Measurements from ENCODE around the gene JAK1. TPM values are rescaled to one million over a fixed set of nuclear protein-coding genes. Genes with fewer than 3 reads are reported as not detected.

JAK1 gene
- total and polyA plus RNA-seq, 2 experiments from 2014 or later = 8.0 to 19.5 TPM

DNA sequence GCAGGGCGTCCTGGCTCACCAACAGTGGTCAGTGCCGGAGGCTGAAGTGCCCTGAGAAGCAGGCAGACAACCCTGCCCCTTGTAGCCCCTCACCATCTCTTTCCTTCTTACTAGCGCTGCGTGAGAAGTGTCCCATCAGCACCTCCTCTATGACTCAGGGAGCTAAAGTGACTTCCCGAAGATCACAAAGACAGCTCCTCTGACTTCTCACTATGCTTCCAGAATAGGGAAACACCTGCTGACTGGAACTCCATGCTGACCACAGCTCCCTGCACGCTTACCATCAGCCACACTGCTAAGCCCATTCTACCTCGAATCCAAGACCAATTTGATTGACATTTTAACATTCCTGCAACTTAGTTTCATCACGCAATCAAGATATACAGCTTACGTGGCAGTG, 92.8 kb downstream of the JAK1 start (continued):
- TF ChIP-seq EZH2 (IDR thresholded peaks at IDR 0.05; ENCODE audit: low read depth, unreplicated experiment) = no peak
- no peak for TF ChIP-seq JUNB (IDR thresholded peaks at IDR 0.05; ENCODE audit: unreplicated experiment)
- no peak for TF ChIP-seq ZNF331 (CRISPR knock-in tag; IDR thresholded peaks at IDR 0.05; ENCODE audit: low read depth)
- TF ChIP-seq STAT1 (IDR thresholded peaks at IDR 0.05; ENCODE audit: unreplicated experiment) = no peak
- no peak for TF ChIP-seq EZH2phosphoT487 (IDR thresholded peaks at IDR 0.05; ENCODE audit: unreplicated experiment)
- no peak for TF ChIP-seq POLR2AphosphoS5 (IDR thresholded peaks at IDR 0.05; ENCODE audit: low read depth)
- no peak for TF ChIP-seq CREB1 (CRISPR knock-in tag; IDR thresholded peaks at IDR 0.05; ENCODE audit: low read depth)

DNA sequence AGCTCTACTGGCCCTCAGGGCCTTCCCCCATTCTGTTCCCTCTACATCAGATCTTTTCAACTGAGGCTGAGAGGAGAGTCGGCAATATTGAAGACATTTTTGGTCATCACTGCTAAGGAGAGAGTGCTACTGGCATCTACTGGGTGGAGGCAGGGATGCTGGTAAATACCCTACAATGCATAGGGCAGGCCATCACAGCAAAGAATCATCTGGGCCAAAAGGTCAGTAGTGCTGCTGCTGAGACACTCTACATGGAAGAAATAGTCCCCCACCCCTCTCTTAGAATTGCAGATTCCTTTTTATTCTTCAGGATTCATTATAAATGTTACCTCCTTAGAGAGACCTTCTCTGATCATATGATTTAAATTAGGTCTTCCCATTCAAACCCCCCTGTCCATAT, 94.3 kb downstream of the JAK1 start:
- no peak overlapping the region for H2AFZ ChIP-seq
- peaks cover 5% of the 10 kb centered on the region; the same call in 1 of the 2 replicates for H4K20me1 ChIP-seq (replicated peaks; ENCODE audit: insufficient read depth)
- H3F3A ChIP-seq (replicated peaks; ENCODE audit: low read depth) = no peaks in the 10 kb centered on the region
- H3K36me3 ChIP-seq (ENCODE audit: insufficient read depth) = no peaks in the 10 kb centered on the region
- no peak for ATAC-seq
- no peak overlapping the region for H3K4me2 ChIP-seq
- H3K4me1 Mint-ChIP-seq = peaks cover 2% of the 10 kb centered on the region
- TF ChIP-seq JUNB (IDR thresholded peaks at IDR 0.05; ENCODE audit: unreplicated experiment) (no peak), EZH2 (IDR thresholded peaks at IDR 0.05; ENCODE audit: low read depth, unreplicated experiment) (no peak), POLR2AphosphoS5 (IDR thresholded peaks at IDR 0.05; ENCODE audit: low read depth) (no peak), ZNF331 (CRISPR knock-in tag; IDR thresholded peaks at IDR 0.05; ENCODE audit: low read depth) (no peak), NANOG (IDR thresholded peaks at IDR 0.05; ENCODE audit: borderline replicate concordance) (no peak), CREB1 (CRISPR knock-in tag; IDR thresholded peaks at IDR 0.05; ENCODE audit: low read depth) (no peak), EZH2phosphoT487 (IDR thresholded peaks at IDR 0.05; ENCODE audit: unreplicated experiment) (no peak)
- TF ChIP-seq, protein P1, sequence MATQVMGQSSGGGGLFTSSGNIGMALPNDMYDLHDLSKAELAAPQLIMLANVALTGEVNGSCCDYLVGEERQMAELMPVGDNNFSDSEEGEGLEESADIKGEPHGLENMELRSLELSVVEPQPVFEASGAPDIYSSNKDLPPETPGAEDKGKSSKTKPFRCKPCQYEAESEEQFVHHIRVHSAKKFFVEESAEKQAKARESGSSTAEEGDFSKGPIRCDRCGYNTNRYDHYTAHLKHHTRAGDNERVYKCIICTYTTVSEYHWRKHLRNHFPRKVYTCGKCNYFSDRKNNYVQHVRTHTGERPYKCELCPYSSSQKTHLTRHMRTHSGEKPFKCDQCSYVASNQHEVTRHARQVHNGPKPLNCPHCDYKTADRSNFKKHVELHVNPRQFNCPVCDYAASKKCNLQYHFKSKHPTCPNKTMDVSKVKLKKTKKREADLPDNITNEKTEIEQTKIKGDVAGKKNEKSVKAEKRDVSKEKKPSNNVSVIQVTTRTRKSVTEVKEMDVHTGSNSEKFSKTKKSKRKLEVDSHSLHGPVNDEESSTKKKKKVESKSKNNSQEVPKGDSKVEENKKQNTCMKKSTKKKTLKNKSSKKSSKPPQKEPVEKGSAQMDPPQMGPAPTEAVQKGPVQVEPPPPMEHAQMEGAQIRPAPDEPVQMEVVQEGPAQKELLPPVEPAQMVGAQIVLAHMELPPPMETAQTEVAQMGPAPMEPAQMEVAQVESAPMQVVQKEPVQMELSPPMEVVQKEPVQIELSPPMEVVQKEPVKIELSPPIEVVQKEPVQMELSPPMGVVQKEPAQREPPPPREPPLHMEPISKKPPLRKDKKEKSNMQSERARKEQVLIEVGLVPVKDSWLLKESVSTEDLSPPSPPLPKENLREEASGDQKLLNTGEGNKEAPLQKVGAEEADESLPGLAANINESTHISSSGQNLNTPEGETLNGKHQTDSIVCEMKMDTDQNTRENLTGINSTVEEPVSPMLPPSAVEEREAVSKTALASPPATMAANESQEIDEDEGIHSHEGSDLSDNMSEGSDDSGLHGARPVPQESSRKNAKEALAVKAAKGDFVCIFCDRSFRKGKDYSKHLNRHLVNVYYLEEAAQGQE (IDR thresholded peaks at IDR 0.05; ENCODE audit: unreplicated experiment) = no peak
- TF ChIP-seq, protein P2, sequence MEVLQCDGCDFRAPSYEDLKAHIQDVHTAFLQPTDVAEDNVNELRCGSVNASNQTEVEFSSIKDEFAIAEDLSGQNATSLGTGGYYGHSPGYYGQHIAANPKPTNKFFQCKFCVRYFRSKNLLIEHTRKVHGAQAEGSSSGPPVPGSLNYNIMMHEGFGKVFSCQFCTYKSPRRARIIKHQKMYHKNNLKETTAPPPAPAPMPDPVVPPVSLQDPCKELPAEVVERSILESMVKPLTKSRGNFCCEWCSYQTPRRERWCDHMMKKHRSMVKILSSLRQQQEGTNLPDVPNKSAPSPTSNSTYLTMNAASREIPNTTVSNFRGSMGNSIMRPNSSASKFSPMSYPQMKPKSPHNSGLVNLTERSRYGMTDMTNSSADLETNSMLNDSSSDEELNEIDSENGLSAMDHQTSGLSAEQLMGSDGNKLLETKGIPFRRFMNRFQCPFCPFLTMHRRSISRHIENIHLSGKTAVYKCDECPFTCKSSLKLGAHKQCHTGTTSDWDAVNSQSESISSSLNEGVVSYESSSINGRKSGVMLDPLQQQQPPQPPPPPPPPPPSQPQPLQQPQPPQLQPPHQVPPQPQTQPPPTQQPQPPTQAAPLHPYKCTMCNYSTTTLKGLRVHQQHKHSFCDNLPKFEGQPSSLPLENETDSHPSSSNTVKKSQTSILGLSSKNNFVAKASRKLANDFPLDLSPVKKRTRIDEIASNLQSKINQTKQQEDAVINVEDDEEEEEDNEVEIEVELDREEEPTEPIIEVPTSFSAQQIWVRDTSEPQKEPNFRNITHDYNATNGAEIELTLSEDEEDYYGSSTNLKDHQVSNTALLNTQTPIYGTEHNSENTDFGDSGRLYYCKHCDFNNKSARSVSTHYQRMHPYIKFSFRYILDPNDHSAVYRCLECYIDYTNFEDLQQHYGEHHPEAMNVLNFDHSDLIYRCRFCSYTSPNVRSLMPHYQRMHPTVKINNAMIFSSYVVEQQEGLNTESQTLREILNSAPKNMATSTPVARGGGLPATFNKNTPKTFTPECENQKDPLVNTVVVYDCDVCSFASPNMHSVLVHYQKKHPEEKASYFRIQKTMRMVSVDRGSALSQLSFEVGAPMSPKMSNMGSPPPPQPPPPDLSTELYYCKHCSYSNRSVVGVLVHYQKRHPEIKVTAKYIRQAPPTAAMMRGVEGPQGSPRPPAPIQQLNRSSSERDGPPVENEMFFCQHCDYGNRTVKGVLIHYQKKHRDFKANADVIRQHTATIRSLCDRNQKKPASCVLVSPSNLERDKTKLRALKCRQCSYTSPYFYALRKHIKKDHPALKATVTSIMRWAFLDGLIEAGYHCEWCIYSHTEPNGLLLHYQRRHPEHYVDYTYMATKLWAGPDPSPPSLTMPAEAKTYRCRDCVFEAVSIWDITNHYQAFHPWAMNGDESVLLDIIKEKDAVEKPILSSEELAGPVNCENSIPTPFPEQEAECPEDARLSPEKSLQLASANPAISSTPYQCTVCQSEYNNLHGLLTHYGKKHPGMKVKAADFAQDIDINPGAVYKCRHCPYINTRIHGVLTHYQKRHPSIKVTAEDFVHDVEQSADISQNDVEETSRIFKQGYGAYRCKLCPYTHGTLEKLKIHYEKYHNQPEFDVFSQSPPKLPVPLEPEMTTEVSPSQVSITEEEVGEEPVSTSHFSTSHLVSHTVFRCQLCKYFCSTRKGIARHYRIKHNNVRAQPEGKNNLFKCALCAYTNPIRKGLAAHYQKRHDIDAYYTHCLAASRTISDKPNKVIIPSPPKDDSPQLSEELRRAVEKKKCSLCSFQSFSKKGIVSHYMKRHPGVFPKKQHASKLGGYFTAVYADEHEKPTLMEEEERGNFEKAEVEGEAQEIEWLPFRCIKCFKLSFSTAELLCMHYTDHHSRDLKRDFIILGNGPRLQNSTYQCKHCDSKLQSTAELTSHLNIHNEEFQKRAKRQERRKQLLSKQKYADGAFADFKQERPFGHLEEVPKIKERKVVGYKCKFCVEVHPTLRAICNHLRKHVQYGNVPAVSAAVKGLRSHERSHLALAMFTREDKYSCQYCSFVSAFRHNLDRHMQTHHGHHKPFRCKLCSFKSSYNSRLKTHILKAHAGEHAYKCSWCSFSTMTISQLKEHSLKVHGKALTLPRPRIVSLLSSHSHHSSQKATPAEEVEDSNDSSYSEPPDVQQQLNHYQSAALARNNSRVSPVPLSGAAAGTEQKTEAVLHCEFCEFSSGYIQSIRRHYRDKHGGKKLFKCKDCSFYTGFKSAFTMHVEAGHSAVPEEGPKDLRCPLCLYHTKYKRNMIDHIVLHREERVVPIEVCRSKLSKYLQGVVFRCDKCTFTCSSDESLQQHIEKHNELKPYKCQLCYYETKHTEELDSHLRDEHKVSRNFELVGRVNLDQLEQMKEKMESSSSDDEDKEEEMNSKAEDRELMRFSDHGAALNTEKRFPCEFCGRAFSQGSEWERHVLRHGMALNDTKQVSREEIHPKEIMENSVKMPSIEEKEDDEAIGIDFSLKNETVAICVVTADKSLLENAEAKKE (CRISPR knock-in tag; IDR thresholded peaks at IDR 0.05) = no peak
- TF ChIP-seq, protein P3, sequence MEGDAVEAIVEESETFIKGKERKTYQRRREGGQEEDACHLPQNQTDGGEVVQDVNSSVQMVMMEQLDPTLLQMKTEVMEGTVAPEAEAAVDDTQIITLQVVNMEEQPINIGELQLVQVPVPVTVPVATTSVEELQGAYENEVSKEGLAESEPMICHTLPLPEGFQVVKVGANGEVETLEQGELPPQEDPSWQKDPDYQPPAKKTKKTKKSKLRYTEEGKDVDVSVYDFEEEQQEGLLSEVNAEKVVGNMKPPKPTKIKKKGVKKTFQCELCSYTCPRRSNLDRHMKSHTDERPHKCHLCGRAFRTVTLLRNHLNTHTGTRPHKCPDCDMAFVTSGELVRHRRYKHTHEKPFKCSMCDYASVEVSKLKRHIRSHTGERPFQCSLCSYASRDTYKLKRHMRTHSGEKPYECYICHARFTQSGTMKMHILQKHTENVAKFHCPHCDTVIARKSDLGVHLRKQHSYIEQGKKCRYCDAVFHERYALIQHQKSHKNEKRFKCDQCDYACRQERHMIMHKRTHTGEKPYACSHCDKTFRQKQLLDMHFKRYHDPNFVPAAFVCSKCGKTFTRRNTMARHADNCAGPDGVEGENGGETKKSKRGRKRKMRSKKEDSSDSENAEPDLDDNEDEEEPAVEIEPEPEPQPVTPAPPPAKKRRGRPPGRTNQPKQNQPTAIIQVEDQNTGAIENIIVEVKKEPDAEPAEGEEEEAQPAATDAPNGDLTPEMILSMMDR (conservative IDR thresholded peaks at IDR 0.05; ENCODE audit: low read depth in 2 of 2) = no peak
- H3K79me2 ChIP-seq (replicated peaks; ENCODE audit: insufficient read depth) = no peaks in the 10 kb centered on the region
- no peaks in the 10 kb centered on the region for H3K27me3 ChIP-seq (ENCODE audit: insufficient read depth)
- no peak overlapping the region for H3K4me3 ChIP-seq
- H3K27ac Mint-ChIP-seq = no peak overlapping the region
- H3K36me3 Mint-ChIP-seq (ENCODE audit: low read depth) = peaks cover 22% of the 10 kb centered on the region
- H3K27ac ChIP-seq (ENCODE audit: low read depth) = no peak overlapping the region
- H3K27me3 Mint-ChIP-seq (ENCODE audit: insufficient read depth, low read depth, poor library complexity) = peaks cover 2% of the 10 kb centered on the region
- no peak overlapping the region for H3K4me3 Mint-ChIP-seq
- H3K9me2 ChIP-seq (ENCODE audit: insufficient read depth) = 0 out of 2 replicates have a peak, but pooled peaks cover 3% of the 10 kb centered on the region
- no peaks in the 10 kb centered on the region for H3K4me1 ChIP-seq (ENCODE audit: insufficient read depth)
- no peak for DNase-seq (ENCODE audit: low spot score)
- no peaks in the 10 kb centered on the region for H3K9me3 Mint-ChIP-seq

All from GM23338 (cell line).